Upper lobe of left lung (tissue), 4 donors: ENCODE results near the gene ORM1.

ENCODE experiments used
- CTCF ChIP-seq, 6 experiments: fragments of 450-650 bp in 4 of 6; fragments of 200-600 bp in 2 of 6; sonication (generic) in 2 of 6; IDR thresholded peaks; one replicate each; pipeline ENCODE4 v1.5.1; 2016 to 2019; ENCODE audit warnings: antibody characterized with exemption in 6 of 6
- EP300 ChIP-seq, 4 donors: sonication (generic); formaldehyde crosslinking; IDR thresholded peaks; one replicate each; pipeline ENCODE4 v1.5.1; 2017; ENCODE audit warnings: antibody characterized with exemption in 4 of 4, control low read depth in 2 of 4

- TF ChIP-seq CTCF (IDR thresholded peaks at IDR 0.05), result no peak
- no peak for TF ChIP-seq EP300 (IDR thresholded peaks at IDR 0.05)
These were observed 8.5 kb upstream of the ORM1 start for GRCh38 chr9:114314256-114314867.
